Jurkat, Clone E6-1 (cell line): Measurements from ENCODE around the gene POMGNT1.
A peak's percentile ranks its signal among the peaks of the same experiment; 100 is the strongest.

Experiments used
- DNase-seq: peaks from one replicate; pipeline ENCODE4 v3.0.0-alpha.2; 2011; ENCODE audit warnings: low read depth, low spot score
- H3K4me3 ChIP-seq: 2 replicates; pipeline ENCODE4 v1.5.1; 2011; ENCODE audit warnings: mild to moderate bottlenecking, low read length, control low read depth, moderate library complexity

The POMGNT1 gene

DNA sequence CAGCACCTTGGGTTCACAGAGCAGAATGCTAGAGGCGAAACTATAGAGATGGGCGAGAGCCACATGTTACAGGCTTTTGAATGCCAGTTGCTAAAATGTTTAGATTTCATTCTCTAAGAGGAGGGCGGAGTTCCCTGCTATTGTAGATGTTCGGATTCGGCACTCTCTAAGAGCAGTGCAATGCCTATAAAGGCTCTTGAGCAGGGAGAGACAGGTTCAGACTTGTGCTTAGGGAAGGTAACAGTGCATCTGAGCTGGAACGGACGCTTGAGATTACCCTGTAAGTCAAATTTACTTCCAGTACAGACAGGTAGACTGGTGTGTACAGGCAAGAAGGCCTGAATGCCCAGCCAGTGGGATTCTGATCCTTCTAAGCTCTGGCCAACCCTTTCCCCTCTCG, 20.2 kb upstream of the POMGNT1 start:
- DNase-seq = no peak
- no peak overlapping the region for H3K4me3 ChIP-seq

DNA sequence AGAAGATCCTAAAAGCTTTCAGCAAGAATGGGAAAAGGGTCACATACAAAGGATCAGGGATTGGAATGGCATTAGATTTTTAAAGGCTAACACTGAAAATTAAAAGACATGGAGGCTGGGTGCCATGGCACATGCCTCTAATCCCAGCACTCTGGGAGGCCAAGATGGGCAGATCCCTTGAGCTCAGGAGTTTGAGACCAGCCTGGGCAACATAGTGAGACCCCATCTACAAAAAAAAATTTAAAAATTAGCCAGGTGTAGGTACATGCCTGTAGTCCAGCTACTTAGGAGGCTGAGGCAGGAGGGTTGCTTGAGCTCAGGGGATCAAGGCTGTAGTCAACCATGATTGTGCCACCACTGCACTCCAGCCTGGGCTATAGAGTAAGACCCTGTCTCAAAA, 17.3 kb upstream of the POMGNT1 start:
- no peak overlapping the region for H3K4me3 ChIP-seq
- DNase-seq = no peak

DNA sequence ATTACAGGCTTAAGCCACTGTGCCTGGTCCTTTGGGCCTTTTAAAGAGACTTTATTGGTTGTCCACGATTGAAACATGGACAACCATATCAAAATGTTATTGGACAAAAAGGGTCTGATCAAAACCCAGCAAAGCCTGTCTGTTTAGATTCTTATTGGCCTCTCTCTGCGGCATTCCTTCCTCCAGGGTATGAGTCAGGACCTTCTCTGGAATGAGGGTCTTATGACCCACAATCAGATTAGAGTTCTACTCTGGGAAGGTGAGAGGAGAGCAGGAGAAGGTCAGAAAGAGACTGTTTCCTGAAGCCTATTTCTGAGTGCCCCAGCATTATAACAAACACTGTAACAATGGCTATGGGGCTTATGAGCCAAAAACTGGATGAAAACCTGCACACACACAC, 12.8 kb upstream of the POMGNT1 start:
- no peak for DNase-seq
- H3K4me3 ChIP-seq = no peak overlapping the region

DNA sequence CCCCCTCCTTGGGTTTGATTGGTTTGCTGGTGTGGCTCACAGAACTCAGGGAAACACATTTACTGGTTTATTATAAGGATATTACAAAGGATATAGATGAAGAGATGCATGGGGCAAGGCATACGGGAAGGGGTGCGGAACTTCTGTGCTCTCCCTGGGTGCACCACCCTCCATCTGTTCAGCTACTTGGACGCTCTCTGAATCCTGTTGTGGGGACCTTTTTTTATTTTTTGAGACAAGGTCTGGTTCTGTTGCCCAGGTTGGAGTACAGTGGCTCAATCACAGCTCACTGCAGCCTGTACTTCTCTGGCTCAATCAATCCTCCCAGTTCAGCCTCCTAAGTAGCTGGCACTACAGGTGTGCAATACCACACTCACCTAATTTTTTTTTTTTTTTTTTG, 12.3 kb upstream of the POMGNT1 start:
- H3K4me3 ChIP-seq = no peak overlapping the region
- DNase-seq = no peak

DNA sequence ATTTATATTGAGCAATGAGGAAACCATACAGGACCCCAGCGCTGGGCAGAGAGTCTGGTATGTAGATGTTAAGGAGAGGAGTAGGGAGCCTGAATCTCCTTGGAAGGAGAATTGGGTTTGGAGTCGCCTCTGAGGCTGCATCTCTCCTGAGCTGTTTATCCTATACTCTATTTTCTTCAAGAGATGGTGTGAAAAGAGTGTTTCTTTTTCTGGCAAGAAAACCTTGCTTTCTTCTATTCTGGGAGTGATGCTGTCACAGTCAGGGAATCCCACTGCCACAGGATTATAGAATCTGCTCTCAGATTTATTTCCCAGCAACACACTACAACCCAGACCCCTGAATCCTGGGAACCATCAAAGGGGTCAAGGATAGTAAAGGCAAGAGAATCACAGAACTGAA, 8.2 kb upstream of the POMGNT1 start:
- no peak overlapping the region for H3K4me3 ChIP-seq
- DNase-seq = no peak

DNA sequence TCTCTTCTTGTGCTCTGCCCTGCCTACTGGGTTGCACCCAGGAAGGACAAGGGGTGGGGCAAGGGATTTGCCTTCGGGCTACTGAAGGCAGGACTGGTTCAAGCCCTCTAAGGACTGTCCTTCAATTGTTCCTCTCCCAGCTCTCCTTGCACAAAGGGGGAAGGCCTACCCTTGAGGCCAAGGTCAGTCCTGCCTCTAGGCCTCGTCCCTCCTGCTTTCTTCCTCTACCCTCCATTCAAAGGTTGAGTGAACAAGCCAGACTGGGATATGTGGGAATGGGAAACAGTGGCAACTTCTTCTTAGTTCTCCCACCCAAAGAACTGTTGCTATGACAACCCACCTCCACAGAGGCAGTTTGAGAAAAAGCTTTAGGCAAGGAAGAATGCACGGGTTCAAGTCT, 7.6 kb upstream of the POMGNT1 start:
- H3K4me3 ChIP-seq = no peak overlapping the region
- DNase-seq = no peak

DNA sequence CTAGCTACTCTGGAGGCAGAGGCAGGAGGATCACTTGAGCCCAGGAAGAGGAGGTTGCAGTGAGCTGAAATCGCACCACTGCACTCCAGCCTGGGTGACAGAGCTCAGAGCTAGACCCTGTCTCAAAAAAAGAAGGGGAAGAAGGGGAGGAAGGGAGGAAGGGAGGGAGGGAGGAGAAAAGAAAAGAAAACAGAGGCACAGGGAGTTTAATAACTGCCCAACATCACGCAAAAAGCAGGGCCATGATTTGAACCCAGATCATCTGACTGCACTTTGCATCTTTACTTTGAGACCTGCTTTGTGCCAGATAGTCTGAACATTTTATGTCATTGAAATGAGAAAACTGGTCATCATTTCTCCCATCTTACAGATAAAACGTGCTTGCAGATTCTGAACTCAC, 6.9 kb upstream of the POMGNT1 start:
- no peak overlapping the region for H3K4me3 ChIP-seq
- no peak for DNase-seq

DNA sequence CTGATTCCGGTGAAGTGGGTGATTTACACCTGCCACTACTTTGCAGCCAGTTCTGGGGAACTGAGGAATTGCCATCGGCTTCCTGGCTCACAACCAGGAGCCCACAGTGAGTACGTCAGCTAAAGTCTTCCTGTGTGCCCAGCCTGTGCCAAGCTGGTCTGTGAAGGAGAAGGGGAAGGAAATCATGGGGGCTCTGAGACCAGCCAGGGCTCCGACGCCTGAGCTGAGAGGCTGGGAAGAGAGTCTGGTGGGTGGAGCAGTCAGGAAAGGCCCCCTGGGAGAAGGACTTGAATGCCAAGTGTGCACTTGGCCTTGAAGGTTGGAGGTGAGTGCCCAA, 6.1 kb upstream of the POMGNT1 start:
- DNase-seq = no peak
- no peak overlapping the region for H3K4me3 ChIP-seq

DNA sequence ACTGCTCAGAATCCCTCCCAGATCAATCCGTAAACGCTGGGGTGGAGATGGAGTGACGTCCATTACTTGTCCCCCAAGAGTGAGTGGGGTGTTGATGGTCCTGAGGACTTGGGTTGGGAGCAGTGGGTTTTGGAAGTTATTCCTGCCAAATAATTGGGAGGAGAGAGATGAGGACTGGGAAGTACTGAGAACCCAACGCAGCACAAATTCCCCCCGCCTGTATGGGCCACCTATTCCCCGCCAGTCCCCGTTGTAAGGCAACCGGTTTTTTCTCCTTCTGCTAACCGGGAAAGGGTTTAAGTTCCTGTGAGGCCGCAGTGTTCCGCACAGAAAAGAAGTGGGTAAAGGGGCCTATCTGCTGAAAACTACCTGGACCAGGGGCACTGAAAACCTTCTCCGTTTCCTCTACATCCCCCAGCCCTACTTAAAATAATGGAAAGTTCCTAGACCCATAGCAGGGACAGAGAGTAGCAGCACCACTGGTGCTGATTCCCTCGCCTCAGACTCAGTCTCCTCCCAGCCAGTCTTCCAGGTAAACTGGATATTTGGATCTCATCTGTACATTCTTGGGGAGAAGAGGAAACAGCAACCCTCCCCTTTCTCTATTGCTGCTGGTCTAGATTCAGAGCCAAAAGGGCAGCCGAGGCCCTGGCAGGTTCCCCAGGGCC, 5.6 kb upstream of the POMGNT1 start:
- DNase-seq = no peak
- H3K4me3 ChIP-seq = no peak overlapping the region

DNA sequence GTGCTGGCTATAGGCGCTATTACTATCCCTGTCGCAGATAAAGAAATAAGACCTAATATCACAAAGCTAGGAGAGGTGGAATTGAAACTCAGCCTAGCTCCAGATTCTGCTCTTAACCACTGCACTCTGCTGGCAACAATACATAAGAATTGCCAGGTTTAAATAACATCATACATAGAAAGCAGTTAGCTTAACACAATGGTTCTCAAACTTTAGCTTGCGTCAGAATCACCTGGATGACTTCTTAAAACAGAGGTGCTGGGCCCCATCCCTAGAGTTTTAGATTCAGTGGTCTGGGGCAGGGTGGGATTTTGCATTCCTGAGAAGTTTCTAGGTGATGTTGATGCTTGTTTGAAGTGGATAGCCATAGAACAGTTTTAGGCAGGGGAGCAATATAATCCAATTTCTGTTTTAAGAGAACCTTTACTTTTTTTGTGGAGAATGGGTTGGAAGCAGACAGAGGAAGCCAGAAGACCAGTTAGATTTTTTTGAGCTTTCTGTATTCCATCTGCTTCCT, 1.1 kb upstream of the POMGNT1 start:
- H3K4me3 ChIP-seq = peak overlapping the region; percentile 94
- DNase-seq = no peak

DNA sequence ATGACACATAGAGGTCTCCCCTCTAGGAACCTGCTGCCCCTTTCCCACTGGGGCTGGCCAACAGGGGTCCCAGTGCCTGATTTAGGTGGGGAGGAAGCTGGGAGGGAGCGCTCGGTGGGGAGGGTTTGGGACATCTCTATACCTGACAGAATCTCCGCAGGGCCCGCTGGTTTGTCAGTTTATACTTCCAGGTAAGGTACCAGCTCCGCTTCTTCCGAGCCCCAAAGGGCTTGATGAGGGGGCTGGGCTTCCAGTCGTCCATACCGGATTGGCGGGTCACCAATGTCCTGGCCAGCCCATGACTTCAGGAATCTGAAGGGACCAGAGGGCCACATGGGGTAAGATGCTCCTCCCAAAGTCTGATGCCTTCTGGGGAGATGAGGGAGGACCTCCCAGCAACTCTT, 672 bp downstream of the POMGNT1 start:
- DNase-seq = no peak
- H3K4me3 ChIP-seq = peak overlapping the region; percentile 61

DNA sequence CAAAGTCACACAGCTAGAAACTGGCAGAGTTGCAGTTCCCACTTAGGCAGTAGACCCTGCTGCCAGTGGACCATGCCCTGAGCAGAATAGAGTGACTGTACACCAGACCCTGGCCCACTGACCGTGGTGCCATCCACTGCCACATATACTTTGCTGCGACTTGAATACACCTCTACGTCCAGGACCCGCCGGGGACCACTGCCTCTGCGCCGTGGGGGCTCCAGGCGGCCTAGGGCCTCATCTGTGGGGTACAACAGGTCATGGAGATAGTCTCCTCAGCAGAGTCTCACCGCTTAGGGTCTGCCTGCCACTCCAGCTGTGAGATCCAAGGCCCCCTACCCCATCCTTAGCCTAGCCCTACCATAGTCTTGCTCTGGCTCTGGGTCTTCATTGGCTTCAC, 1.6 kb downstream of the POMGNT1 start:
- no peak overlapping the region for H3K4me3 ChIP-seq
- DNase-seq = no peak

DNA sequence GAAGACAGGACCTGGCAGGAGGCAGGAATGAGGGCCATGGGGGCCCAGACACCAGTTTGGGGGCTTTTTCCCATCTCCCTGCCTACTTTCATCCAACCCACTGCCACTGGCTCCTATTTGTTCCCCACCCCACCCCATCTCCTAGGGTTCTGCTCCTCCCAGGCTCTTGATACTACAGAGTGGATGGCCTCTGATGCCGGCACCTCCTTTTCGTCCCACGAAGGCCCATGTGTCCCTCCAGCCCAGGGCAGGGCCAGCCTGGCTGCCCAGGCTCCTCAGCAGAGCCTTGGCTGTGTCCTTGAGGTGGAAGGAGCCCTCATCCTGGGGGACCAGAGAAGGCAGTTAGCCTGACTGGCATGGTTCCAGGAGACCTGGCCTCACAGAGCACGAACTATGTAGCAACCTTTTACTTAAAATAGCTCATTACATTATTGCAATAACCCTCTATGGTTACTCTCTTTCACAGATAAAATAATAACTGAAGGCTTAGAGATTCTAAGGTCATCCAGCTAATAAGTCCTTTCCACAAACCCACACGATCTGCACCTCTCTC, 3.5 kb downstream of the POMGNT1 start:
- DNase-seq = no peak
- no peak overlapping the region for H3K4me3 ChIP-seq

DNA sequence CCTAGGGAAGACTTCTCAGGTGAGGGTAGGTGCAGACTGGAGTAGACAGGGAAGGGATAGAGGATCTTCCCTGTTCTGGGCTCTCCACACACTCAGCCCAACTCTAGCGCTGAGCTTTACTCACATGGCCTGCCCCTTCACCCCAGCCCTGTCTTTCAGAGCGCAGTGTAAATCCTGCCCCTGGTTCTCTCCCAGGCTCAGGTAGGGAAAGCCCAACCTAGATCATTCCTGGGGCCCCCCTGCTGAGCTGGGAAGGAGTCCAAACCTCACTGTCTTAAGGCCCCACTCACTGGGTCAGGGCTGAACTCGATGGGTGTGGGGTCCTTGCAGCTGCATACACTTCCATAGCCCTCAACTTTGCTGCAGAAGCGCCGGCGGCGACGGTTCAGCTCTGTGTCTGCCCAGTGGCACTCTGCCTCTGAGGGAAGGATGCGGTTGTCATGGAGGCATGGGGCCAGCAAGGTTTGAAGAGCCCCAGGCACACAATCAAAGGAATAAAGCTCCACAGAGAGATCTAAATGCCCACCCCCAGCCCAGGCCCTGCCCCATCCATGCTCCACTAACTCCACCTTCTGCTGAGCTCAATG, 4.2 kb downstream of the POMGNT1 start:
- DNase-seq = no peak
- H3K4me3 ChIP-seq = no peak overlapping the region

DNA sequence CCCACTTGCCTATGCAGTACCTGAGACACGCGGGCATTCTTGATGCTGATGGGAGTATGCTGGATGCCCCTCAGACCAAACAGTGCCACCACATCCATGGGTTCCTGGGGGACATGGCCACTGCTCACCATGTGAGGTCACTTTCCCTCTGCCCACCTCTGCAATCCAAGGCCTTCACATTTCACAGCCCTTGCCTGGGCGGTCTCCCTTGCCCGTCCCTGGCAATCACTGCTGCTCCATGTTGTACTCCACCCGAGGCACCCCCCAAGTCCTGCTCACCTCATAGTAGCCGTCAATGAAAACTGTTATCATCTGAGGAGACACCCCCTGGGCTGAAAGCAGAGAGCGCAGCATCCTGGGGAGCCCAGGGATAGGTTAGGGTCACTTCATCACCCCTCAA, 4.9 kb downstream of the POMGNT1 start:
- DNase-seq = no peak
- H3K4me3 ChIP-seq = no peak overlapping the region

DNA sequence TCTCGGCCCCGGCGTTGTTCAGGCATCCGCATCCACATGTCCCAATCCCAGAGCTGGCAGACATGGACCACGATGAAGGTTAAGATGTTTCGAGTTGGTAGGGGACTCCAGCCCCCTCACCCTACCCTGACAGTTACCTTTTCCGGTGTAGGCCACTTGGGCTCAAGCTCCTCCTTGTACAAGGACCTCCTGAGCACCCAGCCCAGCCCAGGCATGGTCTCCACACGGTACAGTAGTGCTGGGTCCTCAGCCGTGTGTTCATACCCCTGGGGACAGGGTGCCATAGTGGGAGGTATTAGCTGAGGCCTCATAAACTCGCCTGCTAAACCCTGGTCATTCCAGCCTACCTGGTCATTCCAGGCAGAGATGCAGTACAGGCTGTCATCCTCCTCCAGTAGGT, 6.1 kb downstream of the POMGNT1 start:
- H3K4me3 ChIP-seq = no peak overlapping the region
- no peak for DNase-seq

DNA sequence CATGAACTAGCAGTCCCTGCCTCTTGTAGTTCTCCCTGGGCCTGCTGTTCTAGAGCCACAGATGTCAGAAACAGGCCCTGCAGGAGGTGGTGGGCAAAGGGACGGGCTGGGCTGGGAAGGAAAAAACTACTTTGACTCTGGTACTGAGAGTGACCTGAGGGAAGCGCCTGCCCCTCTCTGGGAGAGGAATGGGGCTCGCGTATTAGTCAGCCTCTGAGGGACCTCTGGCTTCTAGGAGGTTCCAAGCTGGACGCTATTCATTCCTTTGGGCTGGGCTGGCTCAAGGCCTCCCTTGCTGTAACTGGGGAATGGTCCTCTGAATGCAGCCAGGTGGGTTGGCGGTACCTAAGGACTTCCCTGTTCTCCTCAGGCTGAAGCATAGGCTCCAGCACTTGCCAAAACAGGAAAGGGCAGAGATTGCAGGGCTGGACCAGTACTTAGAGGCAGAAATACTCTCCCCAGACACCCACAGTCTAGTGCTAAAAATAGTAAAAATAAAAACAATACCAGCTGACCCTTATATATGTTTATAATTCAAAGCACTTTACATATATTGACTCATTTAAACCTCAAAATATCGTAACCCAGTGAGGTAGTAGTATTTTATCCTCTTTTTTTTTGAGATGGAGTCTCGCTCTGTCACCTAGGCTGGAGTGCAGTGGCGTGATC, 7.1 kb downstream of the POMGNT1 start:
- DNase-seq = no peak

DNA sequence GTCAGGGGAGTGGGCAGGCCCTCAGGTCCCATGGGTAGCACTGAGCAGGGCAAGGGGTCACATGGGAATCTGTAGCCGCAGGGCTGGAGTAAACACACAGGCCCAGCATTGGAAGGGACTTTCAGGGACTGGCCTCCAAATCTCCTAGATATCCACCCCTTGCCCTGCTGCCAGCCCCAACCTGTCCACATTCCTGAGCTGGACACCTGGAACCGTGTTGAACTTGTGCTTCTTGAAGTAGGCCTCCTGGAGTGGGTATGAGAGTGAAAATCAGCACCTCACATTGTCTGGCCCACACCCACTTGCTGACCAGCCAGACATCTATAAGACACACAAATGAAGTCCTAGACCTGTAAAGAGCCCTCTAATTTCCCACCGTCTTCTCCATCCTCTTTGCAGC, 7.7 kb downstream of the POMGNT1 start:
- H3K4me3 ChIP-seq = no peak overlapping the region

More for the DNA sequence above, 7.1 kb downstream of the POMGNT1 start:
- H3K4me3 ChIP-seq = no peak overlapping the region

DNA sequence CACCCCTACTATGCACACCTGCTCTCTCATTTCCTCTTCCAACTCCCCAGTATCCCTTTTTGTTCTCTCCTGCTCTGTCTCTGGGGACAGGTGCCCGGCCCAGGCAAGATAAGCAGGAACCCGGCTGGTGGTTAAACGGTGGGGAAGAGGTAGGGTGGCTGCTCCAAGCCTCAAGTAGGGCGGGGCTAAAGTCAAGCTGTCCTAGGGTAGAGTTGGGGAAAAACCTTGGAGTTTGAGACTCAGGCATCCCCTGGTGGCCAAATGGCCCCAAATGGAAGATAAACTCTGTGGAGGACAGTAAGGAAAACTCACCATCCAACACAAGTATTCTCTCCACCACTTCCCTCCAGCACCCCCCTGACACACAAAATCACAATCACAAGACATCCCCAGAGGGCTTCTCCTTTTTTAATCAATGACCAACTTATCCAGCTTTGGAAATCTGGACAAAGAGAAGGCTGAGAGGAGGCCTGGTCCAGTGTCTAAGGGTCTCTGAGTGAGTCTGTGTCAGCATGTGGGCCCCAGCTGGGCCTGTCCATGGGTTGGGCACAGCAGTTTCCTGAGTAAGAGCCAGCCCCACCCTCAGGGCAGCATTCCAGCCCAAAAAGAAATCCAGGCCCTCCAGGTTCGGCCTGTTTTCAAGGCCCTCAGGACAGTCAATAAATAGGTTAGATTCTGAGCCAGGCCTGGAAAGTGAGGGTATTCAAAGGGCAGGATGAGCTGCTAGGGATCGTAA, 9.8 kb downstream of the POMGNT1 start:
- H3K4me3 ChIP-seq = no peak overlapping the region
- DNase-seq = no peak

More for the DNA sequence above, 7.7 kb downstream of the POMGNT1 start:
- DNase-seq = no peak
